Ishikawa (cell line): ENCODE measurements around the gene NMUR1.

Experiments
- EP300 ChIP-seq: IDR thresholded peaks from 2 replicates; pipeline ENCODE4 v1.6.1; 2012; ENCODE audit warnings: borderline replicate concordance
- MAX ChIP-seq: IDR thresholded peaks from 2 replicates; pipeline ENCODE4 v1.6.1; 2012
- RAD21 ChIP-seq: IDR thresholded peaks from 2 replicates; pipeline ENCODE4 v1.6.1; 2012; ENCODE audit warnings: low read depth
- REST ChIP-seq: IDR thresholded peaks from 2 replicates; pipeline ENCODE4 v1.6.1; 2012; ENCODE audit warnings: low read depth, mild to moderate bottlenecking
- YY1 ChIP-seq: IDR thresholded peaks from 2 replicates; pipeline ENCODE4 v1.6.1; 2012; ENCODE audit warnings: low read depth

- TF ChIP-seq YY1: no peak
- TF ChIP-seq REST: no peak
- no peak for TF ChIP-seq EP300
- TF ChIP-seq RAD21: no peak
- no peak for TF ChIP-seq MAX
These were observed 11.9 kb upstream of the NMUR1 start for GRCh38 chr2:231542136-231542535.
